GM12878 (cell line): ENCODE results near the gene SOCS1. TPM values are rescaled to one million over a fixed set of nuclear protein-coding genes. Genes with fewer than 3 reads are reported as not detected.

ENCODE experiments used
- ATF2 ChIP-seq: IDR thresholded peaks from 2 replicates; pipeline ENCODE4 v1.6.1; 2012; ENCODE audit warnings: low read length, inconsistent platforms
- BACH1 ChIP-seq: fragments of 450-650 bp; IDR thresholded peaks from 2 replicates; pipeline ENCODE4 v1.6.1; 2017; ENCODE audit warnings: mild to moderate bottlenecking, borderline replicate concordance
- BCL11A ChIP-seq: IDR thresholded peaks from 2 replicates; pipeline ENCODE4 v1.6.1; 2011; ENCODE audit warnings: low read depth, low read length
- BMI1 ChIP-seq: fragments of 450-650 bp; IDR thresholded peaks from 2 replicates; pipeline ENCODE4 v1.6.1; 2016; ENCODE audit warnings: mild to moderate bottlenecking, moderate library complexity, borderline replicate concordance
- CHD4 ChIP-seq: fragments of 200-600 bp; sonication (generic); IDR thresholded peaks from 2 replicates; pipeline ENCODE4 v1.6.1; 2016; ENCODE audit warnings: mild to moderate bottlenecking
- CUX1 ChIP-seq: IDR thresholded peaks from 2 replicates; pipeline ENCODE4 v1.6.1; 2012; ENCODE audit warnings: improper control_type of control experiment, low read depth, low read length; ENCODE audit not compliant: insufficient replicate concordance
- DPF2 ChIP-seq: fragments of 450-650 bp; IDR thresholded peaks from 2 replicates; pipeline ENCODE4 v1.6.1; 2017; ENCODE audit warnings: mild to moderate bottlenecking
- FOXM1 ChIP-seq: IDR thresholded peaks from 2 replicates; pipeline ENCODE4 v1.6.1; 2012; ENCODE audit warnings: low read depth, mild to moderate bottlenecking, inconsistent platforms, low read length, moderate library complexity
- HDGF ChIP-seq: fragments of 450-650 bp; IDR thresholded peaks from 2 replicates; pipeline ENCODE4 v1.6.1; 2016; ENCODE audit warnings: antibody characterized with exemption
- JUND ChIP-seq: IDR thresholded peaks from 2 replicates; pipeline ENCODE4 v1.6.1; 2012; ENCODE audit warnings: low read depth, mild to moderate bottlenecking, low read length, improper control_type of control experiment, moderate library complexity
- KAT2A ChIP-seq: conservative IDR thresholded peaks from 2 replicates; pipeline ENCODE4 v1.6.1; 2011; ENCODE audit warnings: low read depth, low read length; ENCODE audit not compliant: control insufficient read depth
- KDM1A ChIP-seq: fragments of 200-600 bp; sonication (generic); IDR thresholded peaks from 2 replicates; pipeline ENCODE4 v1.6.1; 2016; ENCODE audit warnings: borderline replicate concordance
- MTA2 ChIP-seq: fragments of 450-650 bp; IDR thresholded peaks from 2 replicates; pipeline ENCODE4 v1.6.1; 2016; ENCODE audit warnings: low read depth, mild to moderate bottlenecking, moderate library complexity
- MYC ChIP-seq: IDR thresholded peaks from 2 replicates; pipeline ENCODE4 v1.6.1; 2011; ENCODE audit warnings: mild to moderate bottlenecking, low read length, moderate library complexity, inconsistent platforms; ENCODE audit not compliant: insufficient read depth, insufficient replicate concordance, insufficient read length, severe bottlenecking
- NFIC ChIP-seq: IDR thresholded peaks from 2 replicates; pipeline ENCODE4 v1.6.1; 2012; ENCODE audit warnings: low read depth, mild to moderate bottlenecking, inconsistent platforms, low read length, moderate library complexity
- NFYA ChIP-seq: IDR thresholded peaks from 2 replicates; pipeline ENCODE4 v1.6.1; 2011; ENCODE audit warnings: low read depth, mild to moderate bottlenecking, low read length, improper control_type of control experiment, borderline replicate concordance
- NFYB ChIP-seq: IDR thresholded peaks from 2 replicates; pipeline ENCODE4 v1.6.1; 2011; ENCODE audit warnings: low read depth, mild to moderate bottlenecking, low read length, improper control_type of control experiment, moderate library complexity; ENCODE audit not compliant: insufficient read depth
- NR2C1 ChIP-seq: fragments of 450-650 bp; IDR thresholded peaks from 2 replicates; pipeline ENCODE4 v1.6.1; 2017; ENCODE audit warnings: antibody characterized with exemption, mild to moderate bottlenecking, moderate library complexity
- NRF1 ChIP-seq: conservative IDR thresholded peaks from 2 replicates; pipeline ENCODE4 v1.6.1; 2011; ENCODE audit warnings: mild to moderate bottlenecking, low read depth, low read length, improper control_type of control experiment
- RAD21 ChIP-seq: IDR thresholded peaks from 2 replicates; pipeline ENCODE4 v1.6.1; 2011; ENCODE audit warnings: mild to moderate bottlenecking, low read depth, low read length, moderate library complexity; ENCODE audit not compliant: insufficient read depth
- RELA ChIP-seq: fragments of 450-650 bp; IDR thresholded peaks from 2 replicates; pipeline ENCODE4 v1.8.0; 2014; ENCODE audit warnings: borderline replicate concordance; ENCODE audit not compliant: partially characterized antibody
- RFX5 ChIP-seq: IDR thresholded peaks from 2 replicates; pipeline ENCODE4 v1.6.1; 2011; ENCODE audit warnings: low read depth, low read length, improper control_type of control experiment
- USF1 ChIP-seq: IDR thresholded peaks from 2 replicates; pipeline ENCODE4 v1.6.1; 2011; ENCODE audit warnings: borderline replicate concordance, low read depth, mild to moderate bottlenecking, moderate library complexity, mixed read lengths, low read length; ENCODE audit not compliant: insufficient read depth; ENCODE audit errors: extremely low read length
- ZSCAN29 ChIP-seq: fragments of 450-650 bp; IDR thresholded peaks from 2 replicates; pipeline ENCODE4 v1.6.1; 2017; ENCODE audit warnings: mild to moderate bottlenecking, moderate library complexity
- polyA plus RNA-seq, 11 experiments: library from polyadenylated mRNA; depleted of rRNA in 4 of 11; unstranded in 6 of 11; stranded (reverse) in 5 of 11; fragments of >200 nt; fragmentation: Nextera tagmentation in 4 of 11; fragmentation: Illumina TruSeq in 1 of 11; extraction: Ambion mirVana in 4 of 11; extraction: Trizol in 1 of 11; gene quantifications; 1 replicate in 1 of 11; 2 replicates in 10 of 11; pipeline versions ENCODE4 v1.2.1 to v1.2.3, GENCODE V29; 2011 to 2016; ENCODE audit warnings: inconsistent platforms in 2 of 11, missing spikeins in 2 of 11, low read depth in 1 of 11
- total RNA-seq, 4 experiments: library from RNA; depleted of rRNA in 3 of 4; stranded (reverse); fragments of >200 nt in 3 of 4; fragmentation: Illumina TruSeq in 1 of 4; extraction: Trizol in 1 of 4; gene quantifications; 2 replicates each; pipeline versions ENCODE4 v1.2.1 to v1.2.3, GENCODE V29; 2013 to 2021

SOCS1 gene
- total and polyA plus RNA-seq, 10 of the 15 experiments (the other 5 are each of a cell fraction or from before 2014, with no cell fraction given) = 0.42 to 39.8 (median 11.2) TPM

GRCh38 chr16:11225677-11226549 is 30.1 kb downstream of the SOCS1 start (continued):
- TF ChIP-seq MTA2 (no peak), NFYB (no peak), USF1 (peak; percentile 88), BCL11A (no peak), NR2C1 (no peak), NFYA (no peak), MYC (peak; percentile 14), BACH1 (no peak), NFIC (no peak), RAD21 (no peak), RFX5 (no peak), JUND (no peak), RELA (no peak), NRF1 (no peak), DPF2 (peak; percentile 10; the same call in 1 of the 2 replicates), BMI1 (no peak), KAT2A (no peak), FOXM1 (no peak), HDGF (peak; percentile 16; the same call in 1 of the 2 replicates), CHD4 (peak; percentile 91; the same call in 1 of the 2 replicates), ZSCAN29 (no peak), CUX1 (no peak), ATF2 (no peak), KDM1A (no peak)
